Hematopoietic multipotent progenitor cell treated with erythropoietin and hydrocortisone succinate and interleukin-3 and kit ligand, for 15 days (in vitro differentiated cells): ENCODE data around the gene ZNF236.
"Not testable (repeated sequence)": the region's sequence is repeated elsewhere in the genome, so short reads cannot be mapped to it uniquely, and the experiment has no call there.

Source experiments
- DNase-seq: peaks from one replicate; pipeline ENCODE4 v3.0.0-alpha.2; 2015; ENCODE audit warnings: low spot score

The ZNF236 gene

GRCh38 chr18:76822506-76823160 lies at the start of gene ZNF236:
TSS of gene ZNF236 (plus strand) at chr18:76822557. CDS start at chr18:76822608, 51 bp downstream.
- DNase-seq = peak; percentile 74

GRCh38 chr18:76772665-76773064 lies 49.7 kb upstream of the ZNF236 start:
- DNase-seq = no peak

- not testable (repeated sequence) for DNase-seq
These were observed 45.3 kb upstream of the ZNF236 start for GRCh38 chr18:76777036-76777435.

GRCh38 chr18:76783786-76784484 lies 38.4 kb upstream of the ZNF236 start:
- no peak for DNase-seq

GRCh38 chr18:76785872-76786271 lies 36.5 kb upstream of the ZNF236 start:
- DNase-seq = no peak

- DNase-seq = no peak
These were observed 33.6 kb upstream of the ZNF236 start for GRCh38 chr18:76788571-76789317.

GRCh38 chr18:76791106-76791505 lies 31.3 kb upstream of the ZNF236 start:
- no peak for DNase-seq

- DNase-seq = no peak
These were observed 30.7 kb upstream of the ZNF236 start for GRCh38 chr18:76791642-76792041.

- no peak for DNase-seq
These were observed 28.0 kb upstream of the ZNF236 start for GRCh38 chr18:76794326-76794725.

- DNase-seq = peak; percentile 64
These were observed 20.5 kb upstream of the ZNF236 start for GRCh38 chr18:76801567-76802505.

GRCh38 chr18:76803413-76803812 lies 18.9 kb upstream of the ZNF236 start:
- DNase-seq = no peak

GRCh38 chr18:76803814-76804213 lies 18.5 kb upstream of the ZNF236 start:
- DNase-seq = peak; percentile 74

GRCh38 chr18:76805221-76805620 lies 17.1 kb upstream of the ZNF236 start:
- DNase-seq = no peak

- no peak for DNase-seq
These were observed 16.1 kb upstream of the ZNF236 start for GRCh38 chr18:76806301-76806700.

- no peak for DNase-seq
These were observed 13.8 kb upstream of the ZNF236 start for GRCh38 chr18:76808561-76808960.

- not testable (repeated sequence) for DNase-seq
These were observed 10.8 kb upstream of the ZNF236 start for GRCh38 chr18:76811530-76811929.

- DNase-seq = no peak
These were observed 8.1 kb upstream of the ZNF236 start for GRCh38 chr18:76814256-76814655.

GRCh38 chr18:76816127-76816526 lies 6.2 kb upstream of the ZNF236 start:
- DNase-seq = no peak

- no peak for DNase-seq
These were observed 4.3 kb upstream of the ZNF236 start for GRCh38 chr18:76817888-76818611.

GRCh38 chr18:76819411-76820136 lies 2.8 kb upstream of the ZNF236 start:
- DNase-seq = no peak
